HG03558 (cell line): ENCODE data around the gene DOP1A.

Experiments used
- ATAC-seq: cut with Tn5 transposase; IDR thresholded peaks from one replicate; pipeline ENCODE4 v1.9.1; 2021; ENCODE audit warnings: moderate number of reproducible peaks; ENCODE audit not compliant: unreplicated experiment; ENCODE audit errors: extremely low read depth

Gene DOP1A, protein sequence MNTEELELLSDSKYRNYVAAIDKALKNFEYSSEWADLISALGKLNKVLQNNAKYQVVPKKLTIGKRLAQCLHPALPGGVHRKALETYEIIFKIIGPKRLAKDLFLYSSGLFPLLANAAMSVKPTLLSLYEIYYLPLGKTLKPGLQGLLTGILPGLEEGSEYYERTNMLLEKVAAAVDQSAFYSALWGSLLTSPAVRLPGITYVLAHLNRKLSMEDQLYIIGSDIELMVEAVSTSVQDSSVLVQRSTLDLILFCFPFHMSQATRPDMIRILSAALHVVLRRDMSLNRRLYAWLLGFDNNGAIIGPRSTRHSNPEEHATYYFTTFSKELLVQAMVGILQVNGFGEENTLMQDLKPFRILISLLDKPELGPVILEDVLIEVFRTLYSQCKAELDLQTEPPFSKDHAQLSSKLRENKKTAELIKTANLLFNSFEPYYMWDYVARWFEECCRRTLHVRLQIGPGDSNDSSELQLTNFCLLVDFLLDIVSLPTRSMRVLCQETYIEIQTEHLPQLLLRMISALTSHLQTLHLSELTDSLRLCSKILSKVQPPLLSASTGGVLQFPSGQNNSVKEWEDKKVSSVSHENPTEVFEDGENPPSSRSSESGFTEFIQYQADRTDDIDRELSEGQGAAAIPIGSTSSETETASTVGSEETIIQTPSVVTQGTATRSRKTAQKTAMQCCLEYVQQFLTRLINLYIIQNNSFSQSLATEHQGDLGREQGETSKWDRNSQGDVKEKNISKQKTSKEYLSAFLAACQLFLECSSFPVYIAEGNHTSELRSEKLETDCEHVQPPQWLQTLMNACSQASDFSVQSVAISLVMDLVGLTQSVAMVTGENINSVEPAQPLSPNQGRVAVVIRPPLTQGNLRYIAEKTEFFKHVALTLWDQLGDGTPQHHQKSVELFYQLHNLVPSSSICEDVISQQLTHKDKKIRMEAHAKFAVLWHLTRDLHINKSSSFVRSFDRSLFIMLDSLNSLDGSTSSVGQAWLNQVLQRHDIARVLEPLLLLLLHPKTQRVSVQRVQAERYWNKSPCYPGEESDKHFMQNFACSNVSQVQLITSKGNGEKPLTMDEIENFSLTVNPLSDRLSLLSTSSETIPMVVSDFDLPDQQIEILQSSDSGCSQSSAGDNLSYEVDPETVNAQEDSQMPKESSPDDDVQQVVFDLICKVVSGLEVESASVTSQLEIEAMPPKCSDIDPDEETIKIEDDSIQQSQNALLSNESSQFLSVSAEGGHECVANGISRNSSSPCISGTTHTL (N-terminal part only)

DNA sequence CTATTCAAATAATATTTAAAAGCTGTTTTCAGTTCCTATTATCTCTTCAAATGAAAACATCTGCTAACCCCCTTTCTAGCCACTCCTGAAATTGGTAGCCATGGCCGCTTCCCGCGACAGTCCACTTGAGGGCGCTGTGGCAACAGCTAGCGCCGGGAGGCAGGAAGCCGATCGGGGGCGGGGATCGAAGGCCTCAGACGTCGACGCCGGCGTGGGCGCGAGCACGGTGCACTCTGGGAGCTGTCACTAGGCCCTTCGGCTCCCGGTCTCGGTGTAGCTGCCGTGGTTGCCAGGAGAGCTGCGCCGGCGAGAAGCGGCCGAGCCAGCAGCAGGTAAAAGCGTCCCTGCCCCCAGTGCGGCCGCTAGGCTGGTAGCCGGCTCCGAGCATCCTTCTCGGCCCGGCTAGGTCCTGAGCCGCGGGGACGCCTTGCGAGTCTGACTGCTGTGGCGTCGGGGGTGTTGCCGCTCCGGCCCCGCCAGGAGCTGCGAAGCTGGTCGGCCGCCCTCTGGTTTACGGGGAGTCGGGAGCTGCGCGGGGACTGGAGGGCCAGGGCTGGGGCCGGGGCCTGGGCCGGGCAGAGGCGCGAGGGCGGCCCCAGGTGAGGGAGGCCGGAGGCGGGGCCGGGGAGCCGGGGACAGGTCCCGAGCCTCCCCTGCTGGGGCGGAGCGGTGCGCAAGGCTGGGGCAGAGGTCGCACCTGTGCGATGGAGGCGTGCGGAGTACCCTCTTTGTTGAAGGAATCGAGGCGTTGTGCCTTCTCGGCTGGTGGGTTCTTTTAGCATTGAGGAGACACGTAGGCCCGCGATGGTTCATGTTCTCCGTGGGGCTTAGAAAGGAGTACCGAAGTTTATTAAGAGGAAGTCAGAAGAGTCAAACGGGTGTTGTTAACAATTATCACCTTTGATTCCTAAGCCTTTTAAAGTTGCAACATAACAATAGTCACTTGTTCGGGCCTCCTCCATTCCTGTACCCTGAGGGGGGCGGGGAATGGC, at the start of gene DOP1A:
Gene DOP1A, plus strand, starts transcription at position 224 of the 992 bp plus-strand sequence. CDS start 29,307 bp downstream, outside the sequence.
- peak; percentile 73 for ATAC-seq

DNA sequence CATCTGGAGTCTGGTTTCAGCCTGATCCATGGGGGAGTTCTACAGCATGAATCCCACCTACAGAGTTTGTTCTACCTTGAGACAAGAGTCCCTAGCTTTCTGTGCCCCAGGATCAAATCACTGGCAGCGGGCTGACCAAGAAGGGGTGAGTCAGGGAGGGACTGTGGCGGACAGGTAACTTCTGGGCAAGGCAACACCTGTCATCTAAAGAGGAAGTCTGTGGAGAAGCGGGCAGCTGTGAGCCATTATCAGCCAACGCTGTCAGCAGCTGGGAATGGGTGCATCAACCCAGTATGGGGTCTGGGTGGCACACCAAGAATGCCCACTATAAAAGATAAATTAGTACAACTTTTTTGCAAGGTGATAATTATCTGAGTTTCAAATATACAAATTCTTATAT, 47.7 kb upstream of the DOP1A start:
- ATAC-seq, result no peak

DNA sequence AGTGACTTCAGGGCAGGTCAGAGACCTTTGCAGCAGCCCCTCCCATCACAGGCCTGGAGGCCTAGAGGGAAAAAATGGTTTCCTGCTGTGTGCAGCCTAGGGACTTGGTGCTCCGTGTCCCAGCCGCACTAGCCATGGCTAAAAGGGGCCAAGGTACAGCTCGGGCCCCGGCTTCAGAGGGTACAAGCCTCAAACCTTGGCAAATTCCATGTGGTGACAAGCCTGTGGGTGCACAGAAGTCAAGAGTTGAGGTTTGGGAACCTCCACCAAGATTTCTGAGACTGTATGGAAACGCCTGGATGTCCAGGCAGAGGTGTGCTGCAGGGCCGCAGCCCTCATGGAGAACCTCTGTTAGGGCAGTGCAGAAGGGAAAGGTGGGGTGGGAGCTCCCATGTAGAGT, 35.8 kb upstream of the DOP1A start:
- ATAC-seq, result no peak

DNA sequence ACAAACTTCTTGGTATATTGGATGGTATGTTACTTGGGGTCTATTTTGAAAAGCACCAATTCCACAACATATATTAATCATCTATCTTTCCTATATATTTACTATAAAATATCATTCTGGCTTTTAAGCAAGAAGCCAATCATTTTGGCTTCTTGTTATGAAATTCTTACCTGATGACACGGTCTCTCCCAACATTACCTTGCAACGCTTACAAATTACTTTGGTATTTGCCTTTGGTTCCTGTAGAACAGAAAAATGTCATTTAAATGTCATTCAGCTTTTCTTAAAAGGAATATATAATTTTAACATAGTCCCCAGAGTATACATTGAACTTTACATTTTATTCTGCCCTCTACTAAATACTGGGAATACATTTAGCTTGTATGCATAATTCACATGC, 29.2 kb upstream of the DOP1A start:
- ATAC-seq, result no peak

DNA sequence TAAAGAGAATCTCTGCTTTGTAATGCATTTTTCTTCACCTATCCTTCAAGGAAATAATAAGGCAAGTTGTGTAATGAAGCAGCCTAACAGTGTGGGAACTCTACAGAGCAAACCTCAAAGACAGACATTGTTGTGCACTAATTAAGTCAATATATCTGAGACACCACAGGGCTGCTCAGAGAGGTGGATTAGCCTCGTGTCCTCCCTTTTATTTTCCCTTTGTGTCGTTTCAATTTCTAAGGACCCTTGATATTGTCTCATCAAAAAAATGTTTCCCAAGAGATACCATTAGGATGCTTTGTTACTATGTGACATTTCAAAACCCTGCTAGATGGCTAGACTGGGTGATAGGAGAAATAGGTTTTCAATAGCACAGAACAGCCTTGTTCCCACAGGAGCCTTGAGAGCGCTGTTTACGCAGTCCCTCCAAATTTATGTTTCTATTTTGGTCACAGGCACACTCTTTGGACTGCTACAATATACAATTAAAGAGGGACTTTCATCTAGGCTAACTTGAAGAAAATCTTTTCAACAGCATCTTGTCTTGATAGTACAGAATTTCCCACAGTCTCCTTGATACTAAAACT, 24.9 kb upstream of the DOP1A start:
- ATAC-seq, result no peak

DNA sequence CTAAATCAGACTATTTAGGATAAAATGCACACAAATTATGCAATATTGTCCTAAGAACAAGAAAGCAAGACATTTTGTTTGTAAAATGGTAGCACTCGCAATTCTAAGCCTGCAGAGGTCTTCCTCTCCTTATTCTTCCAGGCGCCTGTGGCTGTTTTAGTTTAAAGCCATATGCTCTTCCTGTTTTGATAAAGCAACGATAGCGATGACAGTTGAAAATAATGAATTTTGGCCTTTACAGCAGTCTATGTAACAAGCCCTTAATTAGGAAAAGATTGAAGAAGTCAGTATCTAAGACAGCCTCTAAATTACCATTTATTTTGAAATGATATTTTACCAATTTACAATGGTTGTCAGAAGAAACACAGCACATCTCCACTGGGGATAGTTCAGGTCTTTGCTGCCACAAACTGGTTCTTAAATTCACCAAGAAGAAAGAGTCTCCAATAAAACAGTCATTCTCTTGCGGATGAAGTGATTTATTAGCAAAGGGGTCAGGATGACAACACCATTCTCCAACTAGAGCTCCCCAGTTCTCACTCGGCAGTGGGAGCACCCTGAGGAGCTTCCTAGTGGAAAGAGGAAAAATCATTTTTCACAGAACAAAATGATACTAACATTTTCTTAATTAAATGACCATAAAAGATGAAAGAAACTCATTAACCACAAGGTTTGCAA, 23.2 kb upstream of the DOP1A start:
- ATAC-seq, result no peak

DNA sequence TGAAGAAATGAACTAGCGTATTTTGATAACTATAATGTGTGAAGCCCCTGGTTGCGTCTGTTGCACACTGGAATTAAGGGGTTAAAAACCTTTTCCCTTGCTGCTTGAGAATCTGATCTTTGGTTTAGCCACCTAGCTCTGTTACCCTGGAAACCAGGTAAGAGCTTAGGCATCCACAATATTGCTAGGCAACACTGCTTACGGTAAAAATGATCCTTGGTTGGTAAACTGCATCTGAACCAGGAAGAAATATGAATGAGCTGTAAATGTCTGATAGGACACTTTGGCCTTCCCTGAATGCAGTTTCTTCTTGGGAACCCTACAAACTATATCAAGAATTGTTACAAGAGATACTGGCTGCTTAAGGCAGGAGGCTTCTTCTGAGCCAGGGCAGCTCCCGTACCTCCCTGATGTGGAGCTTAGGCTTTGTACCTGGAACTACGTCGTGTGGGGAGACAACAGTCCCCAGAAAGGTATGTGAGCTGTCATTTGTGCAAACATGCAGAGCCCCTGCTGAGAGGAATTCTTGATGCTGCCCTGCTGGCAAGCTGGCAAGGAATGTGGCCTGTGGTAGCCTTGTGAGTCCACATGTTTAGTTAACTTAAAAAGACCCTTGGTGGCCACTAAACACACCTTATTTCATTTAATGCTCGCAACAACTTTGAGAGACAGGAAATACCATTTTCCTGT, 20.3 kb upstream of the DOP1A start:
- ATAC-seq, result no peak

DNA sequence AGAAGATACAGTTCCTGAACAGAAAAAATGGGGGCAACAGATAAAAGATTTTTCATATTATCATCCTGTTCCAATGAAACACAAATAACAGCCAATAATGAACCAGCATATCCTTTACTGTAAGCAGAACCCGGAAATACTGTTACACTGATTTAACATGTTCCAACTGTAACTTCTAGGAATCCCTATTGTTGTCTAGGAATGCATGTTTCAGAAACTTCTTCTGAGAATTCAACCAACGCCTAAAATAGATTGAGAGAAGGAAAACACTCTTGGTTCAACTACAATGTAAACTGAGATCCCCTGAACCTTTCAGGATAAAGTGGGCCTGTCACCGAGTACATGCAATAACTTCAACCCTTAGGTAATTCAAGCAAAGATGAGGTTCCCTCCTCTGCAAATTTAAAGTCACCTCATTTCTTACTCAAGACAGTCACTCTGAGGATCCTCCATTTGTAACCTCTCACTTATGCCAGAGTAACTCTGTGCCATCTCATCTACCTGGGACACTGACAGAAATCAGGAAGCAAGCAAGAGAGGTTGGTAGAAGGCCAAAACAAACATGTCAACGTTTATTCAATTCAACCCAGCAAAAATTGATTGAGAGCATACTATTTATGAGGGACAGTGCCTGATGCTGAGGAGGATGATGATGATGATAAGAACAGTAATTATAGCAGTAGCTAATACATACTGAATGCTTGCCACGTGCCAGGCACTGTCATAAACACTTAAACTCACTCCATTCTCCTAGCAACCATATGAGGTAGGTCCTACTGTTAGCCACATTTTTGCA, 15.9 kb upstream of the DOP1A start:
- ATAC-seq, result no peak

DNA sequence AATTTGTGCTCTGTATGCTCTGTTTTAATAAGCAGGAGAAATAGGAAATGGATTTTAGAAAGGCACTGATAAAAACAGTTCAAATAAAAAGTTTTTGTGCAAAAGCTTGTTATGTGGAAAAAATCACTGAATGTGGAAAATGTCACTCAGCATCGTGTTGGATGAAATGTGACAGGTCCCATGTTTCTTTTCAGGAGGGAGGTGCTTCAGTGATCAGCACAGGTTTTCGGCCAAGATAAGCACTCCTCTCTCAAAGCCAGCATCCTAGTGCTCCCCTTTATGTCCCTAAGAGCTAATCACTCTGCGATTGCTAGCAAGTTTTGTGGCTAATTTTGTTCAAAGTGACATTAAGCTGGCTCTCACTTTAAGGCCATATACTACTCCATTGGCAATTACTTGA, 13.8 kb upstream of the DOP1A start:
- no peak for ATAC-seq

DNA sequence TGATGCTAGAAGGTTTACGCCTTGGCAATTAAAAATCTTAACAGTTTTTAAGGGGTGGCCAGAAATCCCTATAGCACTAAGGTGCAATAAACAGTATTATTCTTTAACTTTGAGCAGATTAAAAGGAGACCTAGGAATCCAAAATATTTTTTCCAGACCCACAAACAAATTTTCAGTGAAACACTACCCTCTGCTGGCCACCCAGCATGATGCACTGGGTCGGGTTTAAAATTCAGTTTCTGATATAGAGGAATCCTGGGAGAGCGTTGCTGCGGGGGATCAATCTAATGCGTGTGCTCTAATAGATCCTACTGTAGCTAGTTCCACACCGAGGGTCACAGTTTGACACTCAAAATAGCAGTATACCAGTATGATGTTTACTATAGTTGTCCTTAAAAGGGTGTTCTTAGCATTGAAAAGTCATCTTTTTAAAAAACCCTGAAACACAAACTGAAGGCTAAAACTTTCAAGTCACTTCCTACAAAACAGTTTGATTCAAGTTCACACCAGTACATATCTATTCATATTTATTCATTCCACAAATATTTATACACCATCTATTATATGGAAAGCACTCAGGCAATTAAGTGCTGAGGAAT, 12.0 kb upstream of the DOP1A start:
- ATAC-seq, result no peak

DNA sequence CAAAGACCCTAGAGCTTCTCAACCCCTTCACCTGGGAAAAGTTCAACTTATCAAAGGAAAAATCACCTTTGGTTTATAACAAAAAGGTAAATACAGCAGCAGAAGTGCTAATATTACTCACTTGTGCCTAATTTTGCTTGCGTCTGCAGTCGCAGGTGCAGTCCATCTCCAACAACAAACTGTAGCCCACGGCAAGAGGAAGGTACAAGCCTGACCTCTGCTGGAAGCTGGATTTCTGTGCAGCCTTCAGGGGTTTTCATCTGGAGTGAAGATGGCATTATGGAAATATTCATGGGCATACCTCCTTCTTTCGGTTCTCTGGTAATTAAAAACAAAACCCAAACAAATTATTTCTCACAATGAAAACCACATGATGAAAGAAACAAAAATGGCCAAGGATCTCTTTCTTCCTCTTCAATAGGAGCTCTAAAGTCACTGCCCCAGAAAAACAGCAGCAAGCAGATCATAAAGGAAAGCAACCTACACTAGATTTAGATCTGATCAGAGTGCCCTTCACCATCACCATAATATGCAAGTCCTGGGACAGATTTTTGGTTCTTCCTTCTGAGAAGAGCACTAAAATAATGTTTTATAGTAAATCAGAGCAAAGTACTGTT, 9.7 kb upstream of the DOP1A start:
- no peak for ATAC-seq

DNA sequence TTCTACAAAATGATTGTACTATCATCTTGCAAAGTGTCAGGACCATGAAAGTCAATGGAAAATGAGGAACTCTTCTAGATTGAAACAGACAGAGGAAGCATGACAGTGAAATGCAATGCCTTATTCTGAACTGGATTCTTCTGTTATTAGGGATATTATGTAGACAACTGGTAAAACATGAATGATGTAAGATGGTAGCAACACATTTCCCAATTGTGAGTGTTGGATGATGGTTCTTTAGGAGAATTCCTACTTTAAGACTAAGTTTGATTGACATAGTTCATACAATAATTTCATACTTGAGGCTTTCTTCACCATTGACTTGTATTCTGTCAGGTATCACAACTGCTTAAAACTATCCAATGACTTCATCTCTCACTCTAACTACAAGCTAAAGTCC, 6.3 kb upstream of the DOP1A start:
- no peak for ATAC-seq

DNA sequence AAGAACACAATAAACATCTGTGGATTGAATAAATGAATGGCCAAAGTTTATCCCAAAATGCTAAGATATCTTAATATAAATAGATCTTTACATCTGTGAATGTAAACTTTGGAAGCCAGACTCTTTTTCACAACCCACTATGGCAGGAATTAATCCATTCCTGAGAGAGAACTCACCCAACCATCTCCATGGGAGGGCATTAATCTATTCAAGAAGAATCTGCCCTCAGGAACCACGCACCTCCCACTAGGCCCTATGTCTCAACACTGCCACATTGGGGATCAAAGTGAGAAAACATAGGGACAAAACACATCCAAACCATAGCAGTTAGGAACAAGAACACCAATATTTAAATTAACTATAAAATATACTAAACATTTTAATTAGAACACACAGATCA, 5.2 kb upstream of the DOP1A start:
- ATAC-seq, result no peak

DNA sequence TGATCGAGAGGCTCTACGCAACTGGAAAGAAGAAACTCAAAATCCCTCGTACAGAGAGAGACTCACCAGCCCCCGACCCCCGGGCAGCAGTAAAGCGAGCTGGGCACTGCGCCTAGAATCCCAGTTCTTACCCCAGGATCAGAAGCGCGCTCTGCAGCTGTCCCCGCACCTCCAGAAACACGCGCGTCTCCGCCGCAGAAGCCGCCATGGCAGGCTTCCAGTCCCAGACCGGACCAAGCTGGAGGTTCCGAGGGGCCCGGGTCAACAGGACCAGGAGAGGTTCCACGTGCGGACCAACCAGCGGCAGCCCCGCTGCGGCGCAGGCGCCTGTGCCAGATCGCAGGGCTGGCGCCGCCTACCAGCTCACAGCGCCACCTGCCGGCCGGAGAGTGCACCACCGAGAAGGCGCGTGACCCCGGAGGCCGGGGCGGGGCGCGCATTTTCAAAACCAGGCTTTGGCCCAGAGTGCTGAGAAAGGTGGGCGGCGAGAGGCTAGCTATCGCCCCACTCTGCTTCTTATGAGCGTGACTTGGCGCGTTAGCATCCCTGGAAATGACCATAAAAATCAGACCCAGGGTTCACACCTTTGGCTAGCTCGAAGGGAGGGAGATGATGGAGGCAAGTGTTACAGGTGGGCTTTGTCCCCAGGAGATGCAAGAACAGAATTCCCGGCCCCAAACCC, 1.8 kb upstream of the DOP1A start, which contains the start of gene UBE3D:
Gene UBE3D, minus strand, starts transcription at position 331 of the 682 bp plus-strand sequence. Its CDS starts 123 bp downstream, at position 208.
- ATAC-seq, result peak; percentile 48

DNA sequence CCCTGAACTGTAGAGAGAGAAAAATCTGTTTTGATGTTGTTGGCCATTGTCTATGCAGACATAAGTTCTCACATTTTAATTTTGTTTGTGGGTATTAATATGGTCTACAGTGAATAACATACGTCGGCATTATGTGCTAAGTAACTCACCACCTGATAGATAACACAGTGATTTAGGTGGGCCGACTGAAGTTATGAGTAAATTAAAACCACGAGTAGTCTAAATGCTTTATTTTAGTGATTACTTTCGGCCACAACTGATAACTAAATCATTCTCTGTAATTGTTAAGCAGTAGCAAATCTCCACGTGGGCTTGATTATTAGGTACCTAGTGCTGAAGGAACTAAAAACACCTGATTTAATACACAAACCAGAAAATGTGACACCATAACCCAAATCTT, 1.1 kb downstream of the DOP1A start:
- ATAC-seq, result no peak

DNA sequence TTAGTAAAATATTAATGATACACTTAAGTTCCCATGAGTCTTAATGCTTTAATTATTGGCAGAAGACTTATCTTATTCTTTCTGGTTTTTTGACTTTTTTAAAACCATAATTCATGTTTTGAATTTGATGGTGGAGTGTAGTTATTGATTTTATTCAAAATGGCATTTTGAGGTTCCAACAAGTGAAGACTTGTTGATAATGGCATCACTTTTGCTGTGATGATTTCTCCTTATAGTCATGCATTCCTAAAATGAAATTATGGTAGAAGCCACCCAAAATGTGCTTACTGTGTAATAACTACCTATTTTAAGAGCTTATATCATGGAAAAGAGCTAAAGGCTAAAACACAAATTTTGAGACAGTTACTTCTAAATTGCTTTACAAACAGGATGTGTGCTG, 2.2 kb downstream of the DOP1A start:
- ATAC-seq, result no peak
